ENCODE measurements around the gene APOF.
A peak's percentile ranks its signal among the peaks of the same experiment; 100 is the strongest.

APOF gene

GRCh38 chr12:56315622-56316473, 46.8 kb downstream of the APOF start, which contains the start of gene CNPY2 (continued):
- TF ChIP-seq, protein P1, sequence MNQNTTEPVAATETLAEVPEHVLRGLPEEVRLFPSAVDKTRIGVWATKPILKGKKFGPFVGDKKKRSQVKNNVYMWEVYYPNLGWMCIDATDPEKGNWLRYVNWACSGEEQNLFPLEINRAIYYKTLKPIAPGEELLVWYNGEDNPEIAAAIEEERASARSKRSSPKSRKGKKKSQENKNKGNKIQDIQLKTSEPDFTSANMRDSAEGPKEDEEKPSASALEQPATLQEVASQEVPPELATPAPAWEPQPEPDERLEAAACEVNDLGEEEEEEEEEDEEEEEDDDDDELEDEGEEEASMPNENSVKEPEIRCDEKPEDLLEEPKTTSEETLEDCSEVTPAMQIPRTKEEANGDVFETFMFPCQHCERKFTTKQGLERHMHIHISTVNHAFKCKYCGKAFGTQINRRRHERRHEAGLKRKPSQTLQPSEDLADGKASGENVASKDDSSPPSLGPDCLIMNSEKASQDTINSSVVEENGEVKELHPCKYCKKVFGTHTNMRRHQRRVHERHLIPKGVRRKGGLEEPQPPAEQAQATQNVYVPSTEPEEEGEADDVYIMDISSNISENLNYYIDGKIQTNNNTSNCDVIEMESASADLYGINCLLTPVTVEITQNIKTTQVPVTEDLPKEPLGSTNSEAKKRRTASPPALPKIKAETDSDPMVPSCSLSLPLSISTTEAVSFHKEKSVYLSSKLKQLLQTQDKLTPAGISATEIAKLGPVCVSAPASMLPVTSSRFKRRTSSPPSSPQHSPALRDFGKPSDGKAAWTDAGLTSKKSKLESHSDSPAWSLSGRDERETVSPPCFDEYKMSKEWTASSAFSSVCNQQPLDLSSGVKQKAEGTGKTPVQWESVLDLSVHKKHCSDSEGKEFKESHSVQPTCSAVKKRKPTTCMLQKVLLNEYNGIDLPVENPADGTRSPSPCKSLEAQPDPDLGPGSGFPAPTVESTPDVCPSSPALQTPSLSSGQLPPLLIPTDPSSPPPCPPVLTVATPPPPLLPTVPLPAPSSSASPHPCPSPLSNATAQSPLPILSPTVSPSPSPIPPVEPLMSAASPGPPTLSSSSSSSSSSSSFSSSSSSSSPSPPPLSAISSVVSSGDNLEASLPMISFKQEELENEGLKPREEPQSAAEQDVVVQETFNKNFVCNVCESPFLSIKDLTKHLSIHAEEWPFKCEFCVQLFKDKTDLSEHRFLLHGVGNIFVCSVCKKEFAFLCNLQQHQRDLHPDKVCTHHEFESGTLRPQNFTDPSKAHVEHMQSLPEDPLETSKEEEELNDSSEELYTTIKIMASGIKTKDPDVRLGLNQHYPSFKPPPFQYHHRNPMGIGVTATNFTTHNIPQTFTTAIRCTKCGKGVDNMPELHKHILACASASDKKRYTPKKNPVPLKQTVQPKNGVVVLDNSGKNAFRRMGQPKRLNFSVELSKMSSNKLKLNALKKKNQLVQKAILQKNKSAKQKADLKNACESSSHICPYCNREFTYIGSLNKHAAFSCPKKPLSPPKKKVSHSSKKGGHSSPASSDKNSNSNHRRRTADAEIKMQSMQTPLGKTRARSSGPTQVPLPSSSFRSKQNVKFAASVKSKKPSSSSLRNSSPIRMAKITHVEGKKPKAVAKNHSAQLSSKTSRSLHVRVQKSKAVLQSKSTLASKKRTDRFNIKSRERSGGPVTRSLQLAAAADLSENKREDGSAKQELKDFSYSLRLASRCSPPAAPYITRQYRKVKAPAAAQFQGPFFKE (tag by site-specific recombination; IDR thresholded peaks at IDR 0.05; ENCODE audit: borderline replicate concordance) = no peak
- TF ChIP-seq ZNF146 (tag by site-specific recombination; IDR thresholded peaks at IDR 0.05) = 0 out of 2 replicates have a peak, but pooled peaks have one; percentile 19
- peak; percentile 91 for TF ChIP-seq CTCF (tag by site-specific recombination; IDR thresholded peaks at IDR 0.05)
- TF ChIP-seq MZF1 (tag by site-specific recombination; IDR thresholded peaks at IDR 0.05; ENCODE audit: borderline replicate concordance) = no peak
- no peak for TF ChIP-seq ZNF398 (tag by site-specific recombination; IDR thresholded peaks at IDR 0.05)
- TF ChIP-seq ZNF423 (tag by site-specific recombination; IDR thresholded peaks at IDR 0.05) = no peak
- no peak for TF ChIP-seq ZNF785 (tag by site-specific recombination; IDR thresholded peaks at IDR 0.05)
- TF ChIP-seq ZFP41 (tag by site-specific recombination; IDR thresholded peaks at IDR 0.05; ENCODE audit: borderline replicate concordance) = no peak
- no peak for TF ChIP-seq ZNF585B (tag by site-specific recombination; IDR thresholded peaks at IDR 0.05)
- no peak; the same call in 1 of the 2 replicates for TF ChIP-seq OVOL3 (tag by site-specific recombination; IDR thresholded peaks at IDR 0.05)
- peak; percentile 85 for TF ChIP-seq YY1 (tag by site-specific recombination; IDR thresholded peaks at IDR 0.05)
- no peak for TF ChIP-seq ZNF10 (tag by site-specific recombination; IDR thresholded peaks at IDR 0.05)
- no peak for TF ChIP-seq ZNF324 (tag by site-specific recombination; IDR thresholded peaks at IDR 0.05)
- no peak for TF ChIP-seq ZNF350 (tag by site-specific recombination; IDR thresholded peaks at IDR 0.05)
- TF ChIP-seq ZNF133 (tag by site-specific recombination; IDR thresholded peaks at IDR 0.05) = no peak
- TF ChIP-seq ZNF362 (tag by site-specific recombination; IDR thresholded peaks at IDR 0.05) = no peak
- no peak for TF ChIP-seq ZNF701 (tag by site-specific recombination; IDR thresholded peaks at IDR 0.05)
- TF ChIP-seq ZNF140 (tag by site-specific recombination; IDR thresholded peaks at IDR 0.05) = no peak
- TF ChIP-seq ZNF114 (tag by site-specific recombination; IDR thresholded peaks at IDR 0.05) = no peak
- no peak for TF ChIP-seq ZNF548 (tag by site-specific recombination; IDR thresholded peaks at IDR 0.05)
- TF ChIP-seq ZNF549 (tag by site-specific recombination; IDR thresholded peaks at IDR 0.05) = no peak
- no peak for TF ChIP-seq ZNF426 (tag by site-specific recombination; IDR thresholded peaks at IDR 0.05)
- TF ChIP-seq OSR2 (tag by site-specific recombination; IDR thresholded peaks at IDR 0.05) = no peak; the same call in 1 of the 2 replicates
- no peak for TF ChIP-seq ZNF707 (tag by site-specific recombination; IDR thresholded peaks at IDR 0.05)
- TF ChIP-seq KLF10 (tag by site-specific recombination; IDR thresholded peaks at IDR 0.05) = peak; percentile 95
- peak; percentile 79; the same call in 1 of the 2 replicates for TF ChIP-seq ZNF24 (tag by site-specific recombination; IDR thresholded peaks at IDR 0.05)
- TF ChIP-seq ZNF416 (tag by site-specific recombination; IDR thresholded peaks at IDR 0.05) = no peak
- no peak for TF ChIP-seq ZNF221 (tag by site-specific recombination; IDR thresholded peaks at IDR 0.05; ENCODE audit: borderline replicate concordance)
- TF ChIP-seq BCL11B (tag by site-specific recombination; IDR thresholded peaks at IDR 0.05; ENCODE audit: low read depth) = peak; percentile 65; the same call in 1 of the 2 replicates
- no peak for TF ChIP-seq ZNF555 (tag by site-specific recombination; conservative IDR thresholded peaks at IDR 0.05)
- TF ChIP-seq YY2 (tag by site-specific recombination; IDR thresholded peaks at IDR 0.05) = peak; percentile 70
